D341Med (cell line): ENCODE data around the gene CILP2.

Source experiments
- DNase-seq: peaks from one replicate; pipeline ENCODE4 v3.0.0; 2012; ENCODE audit warnings: low spot score

Gene CILP2

DNA sequence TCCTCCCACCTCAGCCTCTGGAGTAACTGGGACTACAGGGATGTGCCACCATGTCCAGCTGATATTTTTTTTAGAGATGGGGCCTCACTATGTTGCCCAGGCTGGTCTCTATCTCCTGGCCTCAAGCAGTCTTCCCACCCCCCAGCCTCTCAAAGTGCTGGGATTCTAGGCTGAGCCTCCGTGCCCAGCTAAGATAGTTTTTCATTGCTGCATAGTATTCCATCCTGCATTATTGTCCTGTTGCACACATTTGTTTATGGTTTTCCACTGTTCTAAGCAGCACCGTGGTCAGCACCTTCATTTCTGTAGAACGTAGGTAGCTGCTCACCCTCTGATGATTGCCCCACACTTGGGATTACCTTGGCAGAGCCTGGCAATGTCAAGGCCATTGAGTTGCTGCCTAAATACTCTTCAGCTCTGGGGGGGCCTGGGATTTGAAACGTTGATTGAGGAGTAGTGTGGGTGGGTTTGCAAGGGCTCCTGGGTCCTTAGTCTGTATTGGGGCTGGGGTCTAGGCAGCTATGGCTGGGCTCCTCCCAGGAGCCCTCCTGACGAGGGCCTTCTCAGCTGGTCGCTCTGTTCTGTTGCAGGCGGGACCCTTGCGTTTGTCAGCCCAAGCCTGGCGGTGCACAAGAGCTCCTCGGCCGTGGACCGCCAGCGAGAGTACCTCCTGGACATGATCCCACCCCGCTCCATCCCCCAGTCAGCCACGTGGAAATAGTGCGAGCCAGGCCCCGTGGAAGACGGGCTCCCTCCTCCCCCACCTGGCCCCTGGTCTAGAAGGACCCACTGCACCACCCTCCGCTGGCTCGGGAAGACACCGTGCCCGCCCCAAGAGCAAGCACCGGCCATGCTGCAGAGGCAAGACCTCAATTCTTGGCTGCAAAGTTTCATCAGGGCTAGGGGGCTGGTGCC, 33.1 kb upstream of the CILP2 start:
- no peak for DNase-seq

DNA sequence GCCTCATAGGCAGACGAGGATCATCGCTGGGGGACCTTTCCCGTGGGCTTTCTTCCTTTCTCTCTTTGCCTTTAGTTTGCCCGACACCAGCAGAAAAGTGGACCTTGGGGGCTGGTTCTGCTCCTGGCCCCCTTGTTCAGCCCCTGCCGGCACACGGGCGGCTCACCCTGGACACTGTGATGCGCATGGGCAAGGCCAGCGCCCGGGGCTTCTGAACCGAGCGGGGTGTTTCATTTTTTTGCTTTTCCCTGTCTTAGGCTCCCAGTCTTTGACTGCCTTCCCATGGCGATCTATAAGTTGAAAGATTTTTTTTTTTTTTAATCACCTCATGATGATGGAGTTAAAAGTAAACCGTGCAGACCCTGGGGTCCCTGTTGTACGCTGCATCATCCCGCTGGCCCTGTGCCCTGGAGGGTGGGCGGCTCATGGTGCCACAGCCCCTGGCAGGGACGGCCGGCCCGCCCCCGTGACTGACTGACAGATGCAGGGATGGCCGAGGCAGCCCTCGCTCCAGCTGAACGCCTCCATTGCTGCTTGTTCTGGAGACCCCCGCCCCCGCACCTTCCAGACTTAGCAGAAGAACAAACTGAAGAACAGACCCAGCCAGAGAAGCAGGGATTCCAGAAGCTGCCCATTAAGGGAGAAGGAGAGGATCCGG, 32.3 kb upstream of the CILP2 start:
- DNase-seq = no peak

DNA sequence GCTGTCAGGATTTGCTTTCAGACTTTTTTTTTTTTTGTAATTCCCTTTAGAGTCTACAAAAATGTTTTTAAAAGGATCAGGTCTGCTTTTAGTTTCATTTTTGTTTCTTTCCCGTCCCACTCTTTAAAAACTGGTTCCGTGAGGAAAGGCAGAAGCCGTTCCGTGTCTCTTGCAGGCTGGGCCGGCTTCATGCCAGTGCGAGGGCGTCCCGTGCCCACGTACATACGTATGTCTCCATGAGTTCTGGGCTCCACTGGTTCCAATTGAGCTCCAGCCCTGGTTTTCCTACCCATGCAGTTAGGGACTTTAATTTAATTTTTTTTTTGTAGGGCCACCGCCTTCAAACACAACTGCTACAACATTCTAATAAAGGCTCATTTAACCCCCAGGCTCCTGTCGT, 31.5 kb upstream of the CILP2 start:
- no peak for DNase-seq

DNA sequence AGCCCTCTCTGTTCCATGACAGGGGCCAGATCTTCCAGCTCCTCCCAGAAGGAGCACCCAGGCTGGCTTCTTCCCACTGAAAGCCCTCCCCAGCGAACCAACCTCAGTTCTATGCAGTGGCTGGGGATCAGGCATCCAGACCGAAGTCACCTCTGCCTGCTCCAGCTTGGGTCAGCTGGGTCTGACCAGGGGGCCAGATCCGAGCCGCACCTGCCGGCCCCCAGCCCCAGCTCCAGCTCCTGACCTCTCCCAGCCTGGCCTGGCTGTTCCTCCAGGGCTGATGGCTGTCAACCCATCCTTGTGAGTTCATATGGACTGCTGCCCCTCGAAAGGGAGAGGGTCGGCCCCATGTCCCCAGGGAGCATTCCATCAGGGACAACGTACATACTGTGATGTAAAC, 30.7 kb upstream of the CILP2 start:
- DNase-seq = no peak

DNA sequence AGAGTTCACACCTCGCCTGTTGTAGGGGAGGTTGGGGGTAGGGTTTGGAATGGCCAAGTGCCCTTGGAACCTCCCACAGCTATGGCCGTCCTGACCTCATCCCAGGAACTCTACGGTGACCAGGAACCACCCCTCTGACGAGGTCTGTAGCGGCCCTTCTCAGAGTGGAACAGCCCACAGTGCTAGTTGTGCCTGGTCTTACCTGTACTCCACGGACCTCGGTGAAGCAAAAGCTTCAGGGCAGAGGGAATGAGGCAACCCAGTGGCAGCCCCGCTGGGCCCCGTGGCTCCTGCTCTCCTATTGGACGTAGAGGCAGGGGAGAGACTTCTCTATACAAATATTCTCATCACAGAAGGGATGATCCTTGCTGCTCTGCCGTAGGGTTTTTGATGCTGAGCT, 29.8 kb upstream of the CILP2 start:
- no peak for DNase-seq

DNA sequence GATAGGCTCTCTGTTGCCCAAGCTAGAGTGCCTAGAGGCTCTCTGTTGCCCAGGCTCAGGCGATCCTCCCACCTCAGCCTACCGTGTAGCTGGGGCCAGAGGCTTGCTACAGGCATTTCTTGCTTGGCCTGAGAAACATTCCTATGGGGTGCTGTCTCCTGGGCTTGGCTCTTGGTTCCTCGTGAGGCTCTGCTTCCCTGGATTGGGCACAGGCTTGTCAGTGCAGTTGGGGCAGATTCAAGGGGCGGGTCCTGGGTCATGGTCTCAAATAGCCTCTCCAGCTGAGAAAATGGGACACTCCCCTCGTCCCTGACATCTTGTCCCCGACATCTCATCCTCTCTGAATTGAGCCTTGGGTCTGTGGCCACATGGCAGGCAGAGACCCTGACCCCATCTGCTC, 27.6 kb upstream of the CILP2 start:
- no peak for DNase-seq

DNA sequence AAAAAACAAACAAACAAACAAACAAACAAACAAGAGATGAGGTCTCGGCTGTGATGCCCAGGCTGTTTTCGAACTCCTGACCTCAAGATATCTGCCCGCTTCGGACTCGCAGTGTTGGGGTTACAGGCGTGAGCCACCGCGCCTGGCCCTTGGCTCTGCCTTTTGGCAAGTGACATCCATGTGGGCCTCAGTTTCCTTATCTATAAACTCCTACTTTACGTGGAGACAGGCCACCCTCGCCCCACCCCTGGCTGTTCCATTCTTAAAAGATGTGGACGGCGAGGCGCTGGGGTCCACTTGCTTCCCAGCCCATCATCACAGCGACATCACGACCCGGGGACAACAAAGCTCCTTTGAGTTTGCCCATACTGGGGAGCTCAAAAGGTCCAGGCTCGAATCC, 24.4 kb upstream of the CILP2 start:
- no peak for DNase-seq

DNA sequence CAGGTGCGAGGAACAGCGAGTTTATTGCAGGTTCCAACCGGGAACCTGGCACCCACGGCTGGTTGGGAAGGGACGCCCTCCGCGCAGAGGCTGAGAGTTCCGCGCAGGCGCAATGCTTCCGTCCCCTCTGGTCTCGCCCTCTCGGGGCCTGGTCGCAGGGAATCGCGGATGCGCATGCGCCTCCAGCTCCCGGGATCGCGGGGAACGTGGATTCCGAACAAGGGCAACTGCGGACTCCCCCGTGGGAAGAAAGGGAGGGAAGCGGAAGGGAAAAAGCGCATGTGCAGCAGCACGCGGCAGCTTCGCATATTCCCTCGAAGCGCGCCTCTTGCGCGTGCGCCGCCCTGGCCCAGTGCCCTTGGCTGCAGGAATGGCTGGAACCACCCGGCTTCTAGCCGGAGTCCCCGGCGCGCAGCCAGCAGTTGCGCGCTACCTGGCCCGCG, 23.8 kb upstream of the CILP2 start:
- no peak for DNase-seq

DNA sequence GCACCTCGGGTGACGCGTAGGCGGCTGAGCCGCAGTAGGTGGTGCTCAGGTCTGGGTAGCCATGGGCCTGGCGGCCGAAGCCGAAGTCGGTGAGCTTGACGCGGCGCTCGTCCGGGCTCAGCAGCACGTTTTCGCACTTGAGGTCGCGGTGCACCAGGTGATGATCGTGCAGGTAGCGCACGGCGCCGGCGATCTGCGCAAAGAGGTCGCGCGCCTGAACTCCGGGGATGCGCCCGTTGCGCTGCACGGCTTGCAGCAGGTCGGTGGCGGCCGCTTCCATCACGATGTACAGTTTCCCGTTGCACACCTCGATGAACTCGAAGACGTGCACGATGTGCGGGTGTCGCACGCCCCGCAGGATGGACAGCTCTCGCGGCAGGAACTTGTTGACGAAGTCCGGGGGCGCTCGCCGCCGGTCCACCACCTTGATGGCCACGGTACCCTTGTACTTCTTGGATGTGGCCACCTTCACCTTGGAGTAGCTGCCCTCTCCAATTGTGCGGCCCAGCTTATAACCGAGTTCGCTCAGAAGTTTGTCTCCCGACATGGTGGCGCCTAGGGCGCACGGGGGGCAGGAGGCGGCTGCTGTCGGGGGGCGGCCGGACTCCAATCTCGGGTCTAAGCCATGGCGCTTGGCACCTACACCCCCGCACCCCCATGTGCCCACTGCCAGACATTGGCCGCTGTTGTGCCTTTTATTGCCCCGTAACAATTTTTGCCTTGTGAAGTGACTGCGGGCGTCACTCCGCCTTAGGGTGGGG, 23.0 kb upstream of the CILP2 start, which contains the start of gene TSSK6:
Gene TSSK6, minus strand, starts transcription at position 668 of the 761 bp plus-strand sequence. Its CDS starts 121 bp downstream, at position 547.
- DNase-seq = no peak

DNA sequence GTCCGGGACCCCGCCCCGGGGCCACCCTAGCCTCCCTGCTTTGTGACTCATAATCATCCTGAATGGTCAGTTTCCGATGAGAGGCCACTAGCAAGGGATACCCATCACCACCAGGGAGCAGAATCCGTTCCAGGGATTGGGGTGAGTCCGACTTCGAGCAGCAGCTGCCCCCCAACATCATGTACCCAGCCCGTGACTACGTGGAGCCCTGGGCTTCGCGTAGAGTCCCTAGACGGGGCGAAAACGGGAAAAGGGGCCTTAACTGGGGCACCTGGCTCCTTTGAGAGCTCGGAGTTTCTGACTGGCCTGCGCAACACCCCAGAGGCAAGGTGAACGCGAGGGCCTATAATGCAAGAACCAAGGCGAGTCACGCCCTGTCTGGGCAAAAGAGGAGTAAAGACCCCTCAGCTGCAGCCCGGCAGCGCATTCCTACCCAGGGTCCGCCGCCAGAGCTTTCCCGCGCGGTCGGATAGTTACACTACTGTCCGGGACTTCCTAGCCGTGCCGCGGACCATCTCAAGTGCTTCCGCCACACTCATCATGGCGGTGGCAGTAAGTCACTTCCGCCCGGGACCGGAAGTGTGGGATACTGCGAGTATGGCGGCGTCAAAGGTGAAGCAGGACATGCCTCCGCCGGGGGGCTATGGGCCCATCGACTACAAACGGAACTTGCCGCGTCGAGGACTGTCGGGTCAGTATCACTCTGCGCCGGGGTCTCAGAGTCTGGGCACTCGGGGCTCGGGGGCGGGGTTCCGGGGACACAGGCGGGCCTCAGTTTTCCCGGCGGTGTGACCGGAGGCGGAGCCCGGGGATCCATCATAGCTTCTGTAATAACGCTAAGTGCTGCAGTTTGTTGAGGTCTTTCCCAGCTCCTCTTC, 22.2 kb upstream of the CILP2 start, which contains the start of gene NDUFA13:
Gene NDUFA13, plus strand, starts transcription at position 584 of the 878 bp plus-strand sequence. Its CDS starts 14 bp downstream, at position 598.
- peak; percentile 93 for DNase-seq

DNA sequence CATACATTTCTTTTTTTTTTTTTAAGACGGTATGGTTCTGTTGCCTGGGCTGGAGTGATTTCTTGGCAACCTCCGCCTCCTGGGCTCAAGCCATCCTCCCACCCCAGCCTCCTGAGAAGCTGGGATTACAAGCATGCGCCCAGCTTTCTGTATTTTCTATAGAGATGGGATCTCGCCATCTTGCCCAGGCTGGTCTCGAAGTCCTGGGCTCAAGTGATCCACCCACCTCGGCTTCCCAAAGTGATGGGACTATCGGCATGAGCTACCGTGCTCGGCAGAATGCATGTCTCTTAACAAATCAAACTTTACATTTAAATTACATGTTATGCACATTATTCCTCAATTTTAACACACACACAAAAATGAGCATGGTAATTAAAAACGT, 20.8 kb upstream of the CILP2 start:
- DNase-seq = no peak

DNA sequence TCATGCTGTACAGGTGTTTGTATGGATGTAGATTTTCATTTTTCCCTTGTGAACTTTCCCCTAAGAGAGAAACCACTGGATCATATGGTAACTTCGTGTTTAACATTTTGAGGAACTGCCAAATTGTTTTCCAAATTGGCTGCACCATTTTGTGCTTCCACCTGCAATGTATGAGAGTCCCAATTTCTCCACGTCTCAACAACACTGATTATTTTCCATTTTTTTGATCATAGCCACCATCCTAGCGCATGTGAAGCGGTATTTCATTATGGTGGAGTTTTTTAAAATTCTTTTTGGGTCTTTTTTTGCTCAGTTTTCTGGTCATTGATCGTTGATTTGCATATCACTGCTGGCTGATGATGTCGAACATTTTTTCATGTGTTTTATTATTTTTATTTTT, 17.1 kb upstream of the CILP2 start:
- DNase-seq = no peak

DNA sequence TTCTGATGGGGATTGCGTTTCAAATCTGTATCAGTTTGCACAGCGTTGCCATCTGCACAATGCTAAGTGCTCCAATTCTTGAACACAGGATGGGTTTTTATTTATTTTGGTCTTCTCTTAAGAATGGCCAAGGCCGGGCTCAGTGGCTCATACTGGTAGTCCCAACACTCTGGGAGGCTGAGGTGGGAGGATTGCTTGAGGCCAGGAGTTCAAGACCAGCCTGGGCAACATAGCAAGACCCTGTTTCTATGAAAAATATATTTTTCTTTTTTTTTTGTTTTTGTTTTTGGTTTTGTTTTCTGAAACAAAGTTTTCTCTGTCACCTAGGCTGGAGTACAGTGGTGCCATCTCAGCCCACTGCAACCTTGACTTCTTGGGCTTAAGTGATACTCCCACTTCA, 14.9 kb upstream of the CILP2 start:
- DNase-seq = no peak

DNA sequence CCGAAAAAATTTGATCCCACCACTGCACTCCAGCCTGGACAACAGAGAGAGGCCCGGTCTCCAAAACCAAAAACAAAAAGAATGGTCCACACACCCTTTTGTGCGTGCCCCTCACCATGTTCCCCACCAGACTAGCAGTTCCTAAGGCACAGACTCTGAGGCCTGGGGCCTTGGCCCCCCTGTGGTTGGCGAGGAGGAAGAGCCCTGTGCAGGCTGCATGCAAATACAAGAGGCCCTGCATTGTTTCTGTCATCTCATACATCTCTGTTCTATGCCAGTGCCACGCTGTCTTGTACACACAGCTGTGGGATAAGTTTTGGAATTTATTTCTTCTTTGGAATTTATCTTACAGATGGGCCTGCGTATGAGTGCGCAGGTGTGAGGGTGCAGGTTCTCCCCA, 14.0 kb upstream of the CILP2 start:
- no peak for DNase-seq

DNA sequence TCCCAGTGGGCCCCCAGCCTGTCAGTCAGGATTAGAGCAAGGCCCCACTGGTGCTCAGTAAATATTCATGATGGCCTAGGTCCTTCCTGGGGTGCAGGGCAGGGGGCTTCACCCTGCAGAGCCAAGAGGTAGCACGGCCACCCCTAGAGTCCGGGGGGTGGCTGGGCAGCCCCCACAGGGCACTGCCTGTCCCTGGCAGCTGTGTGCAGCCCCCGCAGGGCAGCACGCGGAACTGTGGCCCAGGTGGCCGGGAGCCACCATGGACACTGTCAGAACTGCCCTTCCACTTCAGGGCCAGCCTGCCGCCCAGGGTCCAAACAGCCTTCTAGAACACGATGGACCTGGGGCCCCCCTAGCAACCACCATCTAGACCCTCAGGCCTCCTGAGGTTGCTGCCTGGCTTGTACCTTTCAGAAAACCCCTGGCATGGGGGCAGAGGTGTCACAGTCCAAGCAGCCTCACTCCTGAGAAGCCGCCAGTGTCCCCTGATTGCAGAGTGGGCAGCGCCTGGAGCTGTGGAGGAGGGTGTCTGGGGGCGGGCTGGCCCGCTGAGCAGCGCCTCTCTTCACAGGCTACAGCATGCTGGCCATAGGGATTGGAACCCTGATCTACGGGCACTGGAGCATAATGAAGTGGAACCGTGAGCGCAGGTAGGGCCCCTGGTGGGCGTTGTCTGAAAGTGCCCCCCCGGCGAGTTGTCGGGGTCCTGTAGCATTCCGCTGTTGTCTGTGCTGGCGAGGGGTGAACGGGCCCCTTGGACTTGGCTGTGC, 12.3 kb upstream of the CILP2 start:
- DNase-seq = no peak

DNA sequence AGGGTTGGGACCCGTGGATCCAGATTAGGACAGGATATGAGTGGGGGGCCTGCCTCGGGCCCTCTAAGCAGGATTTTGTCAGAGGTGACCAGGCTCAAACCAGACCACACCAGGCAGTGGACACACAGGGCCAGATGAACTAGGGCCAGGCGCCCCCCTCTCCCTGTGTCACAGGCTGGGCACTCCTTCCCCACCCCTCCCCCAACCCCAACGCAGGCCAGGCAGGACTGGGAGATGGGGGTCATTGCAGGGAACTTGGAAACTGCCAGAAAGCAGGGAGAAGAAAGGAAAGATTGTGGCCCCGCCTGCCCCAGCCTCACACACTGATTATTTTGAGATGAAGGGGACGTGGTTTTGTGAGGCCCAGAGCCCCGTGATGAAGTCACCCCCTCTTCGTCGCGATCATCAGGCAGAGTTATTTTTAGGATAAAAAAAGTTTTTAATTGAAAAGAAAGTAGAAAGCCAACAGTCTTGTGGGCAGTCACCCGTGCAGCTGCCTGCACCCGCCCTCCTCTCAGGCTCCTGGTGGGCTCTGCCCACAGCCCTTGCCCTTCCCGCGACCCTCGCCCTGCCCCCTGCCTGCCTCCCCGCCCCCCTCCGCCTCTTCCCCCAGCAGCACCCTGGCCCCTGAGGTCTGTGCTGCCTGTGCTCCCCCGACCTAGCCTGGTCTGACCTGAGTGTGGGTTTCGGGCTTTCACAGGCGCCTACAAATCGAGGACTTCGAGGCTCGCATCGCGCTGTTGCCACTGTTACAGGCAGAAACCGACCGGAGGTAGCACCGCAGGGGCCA, 11.3 kb upstream of the CILP2 start:
- no peak for DNase-seq

DNA sequence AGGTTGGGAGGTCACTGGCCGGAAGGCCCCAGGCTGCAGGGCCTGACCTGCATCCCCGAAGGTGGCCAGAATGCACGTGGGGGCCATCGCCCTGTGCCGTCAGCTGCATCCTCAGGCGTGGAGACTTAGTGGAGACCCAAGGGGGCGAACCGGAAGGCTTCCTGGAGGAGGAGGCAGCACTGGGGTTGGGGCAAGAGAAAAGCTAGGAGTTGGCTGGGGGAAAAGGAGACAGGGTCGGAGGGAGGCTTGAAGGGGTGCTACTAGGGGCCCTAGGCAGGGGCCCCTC, 10.8 kb upstream of the CILP2 start:
- DNase-seq = no peak

DNA sequence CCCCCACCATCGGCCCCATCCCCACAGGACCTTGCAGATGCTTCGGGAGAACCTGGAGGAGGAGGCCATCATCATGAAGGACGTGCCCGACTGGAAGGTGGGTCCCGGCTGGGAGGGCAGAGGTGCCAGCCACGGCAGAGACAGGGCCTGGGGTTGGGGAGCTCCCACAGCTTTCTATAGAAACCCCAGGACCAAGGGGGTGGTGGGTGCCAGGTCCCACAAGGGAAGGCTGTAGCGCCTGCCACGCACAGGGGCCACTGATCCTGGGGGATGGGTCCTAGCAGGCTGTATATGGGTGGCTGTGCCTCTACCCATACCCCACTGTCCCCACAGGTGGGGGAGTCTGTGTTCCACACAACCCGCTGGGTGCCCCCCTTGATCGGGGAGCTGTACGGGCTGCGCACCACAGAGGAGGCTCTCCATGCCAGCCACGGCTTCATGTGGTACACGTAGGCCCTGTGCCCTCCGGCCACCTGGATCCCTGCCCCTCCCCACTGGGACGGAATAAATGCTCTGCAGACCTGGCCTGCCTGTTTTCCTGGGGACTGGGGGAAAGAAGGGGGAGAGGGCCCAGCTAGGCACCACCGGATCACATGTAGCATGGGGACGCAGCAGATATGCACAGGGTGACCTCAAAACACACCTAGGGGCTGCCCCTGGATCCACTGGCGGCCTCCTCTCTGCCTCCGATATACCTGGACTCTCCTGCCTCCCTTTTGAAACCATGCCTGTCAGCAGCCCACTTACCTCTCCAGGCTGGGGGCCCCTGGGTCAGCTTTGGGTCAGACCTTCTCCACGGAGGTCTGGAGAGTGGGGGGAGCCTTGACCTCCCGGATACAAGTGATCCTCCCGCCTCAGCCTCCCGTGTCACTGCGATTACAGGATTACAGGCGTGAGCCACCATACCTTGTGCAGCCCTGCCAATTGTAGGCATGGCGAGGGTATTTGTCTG, 10.1 kb upstream of the CILP2 start:
- DNase-seq = no peak
